Calu3 (cell line): Measurements from ENCODE around the gene PTPRO. TPM values are rescaled to one million over a fixed set of nuclear protein-coding genes. Genes with fewer than 3 reads are reported as not detected.

Experiments used
- BruUV-seq: library from RNA; stranded (reverse); fragments of 400-500 nt; replicated peaks from 2 replicates; lab custom pipeline; 2021; lab: Mats Ljungman, UMichigan
- CTCF ChIA-PET: fragments of 300-600 bp; sonication (Branson Sonifier 250); formaldehyde crosslinking; loops from one replicate; lab custom pipeline; 2022; ENCODE audit warnings: antibody characterized with exemption; lab: Charles Lee
- DNase-seq: peaks from one replicate; pipeline ENCODE4 v3.0.0; 2022
- H3K27ac Mint-ChIP-seq: one replicate; pipeline ENCODE4 v1.8.0; 2022; ENCODE audit warnings: mixed read lengths; ENCODE audit not compliant: unreplicated experiment
- H3K27me3 Mint-ChIP-seq: one replicate; pipeline ENCODE4 v1.8.0; 2022; ENCODE audit warnings: mixed read lengths; ENCODE audit not compliant: unreplicated experiment
- H3K36me3 Mint-ChIP-seq: one replicate; pipeline ENCODE4 v1.8.0; 2022; ENCODE audit warnings: mild to moderate bottlenecking, moderate library complexity, mixed read lengths; ENCODE audit not compliant: insufficient read depth, unreplicated experiment
- H3K4me1 Mint-ChIP-seq: one replicate; pipeline ENCODE4 v1.8.0; 2022; ENCODE audit warnings: mild to moderate bottlenecking, low read depth, mixed read lengths; ENCODE audit not compliant: unreplicated experiment
- H3K4me3 Mint-ChIP-seq: one replicate; pipeline ENCODE4 v1.8.0; 2022; ENCODE audit warnings: mild to moderate bottlenecking, low read depth, moderate library complexity, mixed read lengths; ENCODE audit not compliant: unreplicated experiment
- H3K9me3 Mint-ChIP-seq: one replicate; pipeline ENCODE4 v1.8.0; 2022; ENCODE audit warnings: low read depth, mixed read lengths; ENCODE audit not compliant: unreplicated experiment
- CTCF ChIP-seq: fragments of 200-600 bp; IDR thresholded peaks from one replicate; pipeline ENCODE4 v1.8.0; 2022; ENCODE audit warnings: antibody characterized with exemption; ENCODE audit not compliant: unreplicated experiment
- intact Hi-C: fragments of 100-400 bp; cut with micrococcal nuclease; formaldehyde crosslinking; loops from one replicate; pipeline ENCODE4 v1.10.0; 2022; ENCODE audit not compliant: unreplicated experiment
- total RNA-seq: library from RNA; stranded (reverse); gene quantifications from 2 replicates; pipeline ENCODE4 v1.2.3, GENCODE V29; 2022

PTPRO gene
- total RNA-seq, 1 experiment from 2014 or later: not detected

GRCh38 chr12:15502211-15502610 is 179.9 kb downstream of the PTPRO start:
- H3K27ac Mint-ChIP-seq: no peak overlapping the region
- H3K4me1 Mint-ChIP-seq: no peaks in the 10 kb centered on the region
- intact Hi-C loops: no loop called here
- BruUV-seq: no TSS peak
- no peaks in the 10 kb centered on the region for H3K9me3 Mint-ChIP-seq
- no peak overlapping the region for H3K4me3 Mint-ChIP-seq
- H3K27me3 Mint-ChIP-seq: peaks cover 18% of the 10 kb centered on the region
- no peaks in the 10 kb centered on the region for H3K36me3 Mint-ChIP-seq
- CTCF ChIA-PET: no interaction called here
- no peak for DNase-seq
- TF ChIP-seq CTCF: no peak

- Mint-ChIP-seq H3K27me3 (peaks cover 35% of the 10 kb centered on the region), H3K4me1 (no peaks in the 10 kb centered on the region), H3K9me3 (no peaks in the 10 kb centered on the region), H3K4me3 (no peak overlapping the region), H3K36me3 (no peaks in the 10 kb centered on the region), H3K27ac (no peak overlapping the region)
- BruUV-seq: no TSS peak
- no peak for TF ChIP-seq CTCF
- intact Hi-C loops: no loop called here
- DNase-seq: no peak
- CTCF ChIA-PET: no interaction called here
Measured at GRCh38 chr12:15505616-15506015, 183.3 kb downstream of the PTPRO start.

GRCh38 chr12:15515010-15515409 is 192.7 kb downstream of the PTPRO start:
- no peak for DNase-seq
- Mint-ChIP-seq H3K36me3 (no peaks in the 10 kb centered on the region), H3K9me3 (no peaks in the 10 kb centered on the region), H3K27ac (no peak overlapping the region), H3K27me3 (peaks cover 42% of the 10 kb centered on the region), H3K4me1 (no peaks in the 10 kb centered on the region), H3K4me3 (no peak overlapping the region)
- no peak for TF ChIP-seq CTCF
- BruUV-seq: no TSS peak
- CTCF ChIA-PET: no interaction called here
- intact Hi-C loops: no loop called here

GRCh38 chr12:15520083-15520482 is 197.8 kb downstream of the PTPRO start:
- Mint-ChIP-seq H3K36me3 (no peaks in the 10 kb centered on the region), H3K4me3 (no peak overlapping the region), H3K27ac (no peak overlapping the region), H3K4me1 (peaks cover 5% of the 10 kb centered on the region), H3K27me3 (peaks cover 34% of the 10 kb centered on the region), H3K9me3 (no peaks in the 10 kb centered on the region)
- DNase-seq: peak; percentile 15
- CTCF ChIA-PET: no interaction called here
- intact Hi-C loops: loop anchor here (5.0 kb wide), 1 partner anchor 368 kb away; no protein-coding TSS in a partner anchor
- TF ChIP-seq CTCF: no peak
- no TSS peak for BruUV-seq
